Hematopoietic multipotent progenitor cell treated with erythropoietin and hydrocortisone succinate and interleukin-3 and kit ligand, for 8 days (in vitro differentiated cells): Measurements from ENCODE around the gene CSF3.

Experiments used
- DNase-seq: peaks from one replicate; pipeline ENCODE4 v3.0.0-alpha.2; 2015

The CSF3 gene

GRCh38 chr17:40015005-40015997, at the start of gene CSF3:
Gene CSF3 (plus strand): TSS chr17:40015440. CDS start chr17:40015475, 35 bp downstream.
- DNase-seq = no peak

- DNase-seq = no peak
Observed at GRCh38 chr17:39966771-39967170, 48.5 kb upstream of the CSF3 start.

- DNase-seq = no peak
Observed at GRCh38 chr17:39968761-39969160, 46.5 kb upstream of the CSF3 start.

- DNase-seq = no peak
Observed at GRCh38 chr17:39969375-39969774, 45.9 kb upstream of the CSF3 start.

- DNase-seq = no peak
Observed at GRCh38 chr17:39970157-39970692, 45.0 kb upstream of the CSF3 start.

GRCh38 chr17:39971076-39971603, 44.1 kb upstream of the CSF3 start:
- DNase-seq = no peak

GRCh38 chr17:39972271-39972670, 43.0 kb upstream of the CSF3 start:
- no peak for DNase-seq

GRCh38 chr17:39973496-39973895, 41.7 kb upstream of the CSF3 start:
- no peak for DNase-seq

GRCh38 chr17:39974433-39974832, 40.8 kb upstream of the CSF3 start:
- DNase-seq = no peak

GRCh38 chr17:39975801-39976200, 39.4 kb upstream of the CSF3 start:
- DNase-seq = no peak

GRCh38 chr17:39979016-39979670, 36.1 kb upstream of the CSF3 start:
- no peak for DNase-seq

GRCh38 chr17:39979893-39980350, 35.3 kb upstream of the CSF3 start:
- DNase-seq = peak; percentile 83

GRCh38 chr17:39980351-39981206, 34.7 kb upstream of the CSF3 start, which contains the start of gene PSMD3:
Gene PSMD3 (plus strand): TSS chr17:39980807. CDS start chr17:39980971, 164 bp downstream.
- DNase-seq = peak; percentile 100

GRCh38 chr17:39981207-39981741, 34.0 kb upstream of the CSF3 start:
- peak; percentile 15 for DNase-seq

- DNase-seq = peak; percentile 6
Observed at GRCh38 chr17:39981766-39982375, 33.4 kb upstream of the CSF3 start.

GRCh38 chr17:39988206-39988810, 26.9 kb upstream of the CSF3 start:
- no peak for DNase-seq

GRCh38 chr17:39994448-39994847, 20.8 kb upstream of the CSF3 start:
- no peak for DNase-seq

- no peak for DNase-seq
Observed at GRCh38 chr17:39995438-39995837, 19.8 kb upstream of the CSF3 start.

- DNase-seq = no peak
Observed at GRCh38 chr17:39996162-39996561, 19.1 kb upstream of the CSF3 start.

GRCh38 chr17:39996800-39997199, 18.4 kb upstream of the CSF3 start:
- no peak for DNase-seq

- no peak for DNase-seq
Observed at GRCh38 chr17:39997543-39997942, 17.7 kb upstream of the CSF3 start.
